Osteoblast (primary cell): ENCODE data around the gene PRPF18. TPM values are rescaled to one million over a fixed set of nuclear protein-coding genes. Genes with fewer than 3 reads are reported as not detected.

Experiments
- DNase-seq: peaks from one replicate; pipeline ENCODE4 v3.0.0; 2011; ENCODE audit warnings: low spot score, mixed read lengths; ENCODE audit not compliant: insufficient read length; ENCODE audit errors: missing footprints
- H2AFZ ChIP-seq: 2 replicates; pipeline ENCODE4 v1.6.0; 2011; ENCODE audit warnings: mild to moderate bottlenecking, low read length
- H3K27ac ChIP-seq: 2 replicates; pipeline ENCODE4 v1.5.1; 2011; ENCODE audit warnings: mild to moderate bottlenecking, low read depth, low read length, moderate library complexity
- H3K27me3 ChIP-seq: 2 replicates; pipeline ENCODE4 v1.6.0; 2012; ENCODE audit warnings: mild to moderate bottlenecking, control low read depth, inconsistent platforms, low read length, moderate library complexity; ENCODE audit not compliant: insufficient read depth
- H3K36me3 ChIP-seq: 2 replicates; pipeline ENCODE4 v1.5.1; 2011; ENCODE audit warnings: mild to moderate bottlenecking, low read length, control low read depth, moderate library complexity; ENCODE audit not compliant: insufficient read depth
- H3K4me1 ChIP-seq: 2 replicates; pipeline ENCODE4 v1.5.1; 2011; ENCODE audit warnings: mild to moderate bottlenecking, low read length, control low read depth, moderate library complexity; ENCODE audit not compliant: insufficient read depth
- H3K4me2 ChIP-seq: 2 replicates; pipeline ENCODE4 v1.6.0; 2011; ENCODE audit warnings: mild to moderate bottlenecking, low read length; ENCODE audit not compliant: insufficient read depth
- H3K4me3 ChIP-seq: fragments of 200-600 bp; sonication (generic); 3 replicates; pipeline ENCODE4 v1.5.1; 2012; ENCODE audit warnings: mild to moderate bottlenecking, low read length, inconsistent platforms; ENCODE audit not compliant: insufficient read depth
- H3K79me2 ChIP-seq: 2 replicates; pipeline ENCODE4 v1.6.0; 2012; ENCODE audit warnings: mild to moderate bottlenecking, low read length, control low read depth, inconsistent platforms; ENCODE audit not compliant: insufficient read depth
- H3K9me3 ChIP-seq: 2 replicates; pipeline ENCODE4 v1.5.1; 2011; ENCODE audit warnings: low read depth, low read length, control low read depth
- H4K20me1 ChIP-seq: 2 replicates; pipeline ENCODE4 v1.6.0; 2012; ENCODE audit warnings: mild to moderate bottlenecking, low read length, control low read depth; ENCODE audit not compliant: insufficient read depth
- CTCF ChIP-seq: IDR thresholded peaks from 2 replicates; pipeline ENCODE4 v1.5.1; 2011; ENCODE audit warnings: mild to moderate bottlenecking, low read depth, low read length, moderate library complexity; ENCODE audit errors: extremely low read depth
- total RNA-seq: library from RNA; depleted of rRNA; stranded (reverse); fragments of >200 nt; gene quantifications from 2 replicates; pipeline ENCODE4 v1.2.3, GENCODE V29; 2012

PRPF18 gene
- total RNA-seq, 1 donor: 39.8 TPM

- H3K9me3 ChIP-seq: no peaks in the 10 kb centered on the region
- H3K4me2 ChIP-seq: no peak overlapping the region
- H3K36me3 ChIP-seq: no peaks in the 10 kb centered on the region
- no peak overlapping the region for H3K4me3 ChIP-seq
- DNase-seq: no peak
- no peak for TF ChIP-seq CTCF
- no peaks in the 10 kb centered on the region for H3K4me1 ChIP-seq
- H3K27me3 ChIP-seq: no peaks in the 10 kb centered on the region
- no peak overlapping the region for H3K27ac ChIP-seq
- H2AFZ ChIP-seq: no peak overlapping the region
- H3K79me2 ChIP-seq: no peaks in the 10 kb centered on the region
- H4K20me1 ChIP-seq: no peaks in the 10 kb centered on the region
Measured at GRCh38 chr10:13564576-13564975, 22.2 kb upstream of the PRPF18 start.

- Histone ChIP-seq H4K20me1 (no peaks in the 10 kb centered on the region), H2AFZ (no peak overlapping the region), H3K79me2 (no peaks in the 10 kb centered on the region), H3K4me1 (no peaks in the 10 kb centered on the region), H3K27me3 (peaks cover 12% of the 10 kb centered on the region), H3K4me2 (no peak overlapping the region), H3K9me3 (no peaks in the 10 kb centered on the region), H3K27ac (no peak overlapping the region), H3K36me3 (no peaks in the 10 kb centered on the region), H3K4me3 (no peak overlapping the region)
- peak; percentile 8 for DNase-seq
- TF ChIP-seq CTCF: no peak
Measured at GRCh38 chr10:13567030-13567429, 19.7 kb upstream of the PRPF18 start.

GRCh38 chr10:13571541-13571940 lies 15.2 kb upstream of the PRPF18 start:
- Histone ChIP-seq H4K20me1 (no peaks in the 10 kb centered on the region), H3K27ac (no peak overlapping the region), H3K27me3 (peaks cover 21% of the 10 kb centered on the region), H2AFZ (no peak overlapping the region), H3K4me3 (no peak overlapping the region), H3K4me1 (no peaks in the 10 kb centered on the region), H3K79me2 (no peaks in the 10 kb centered on the region), H3K9me3 (peaks cover 2% of the 10 kb centered on the region), H3K36me3 (no peaks in the 10 kb centered on the region), H3K4me2 (no peak overlapping the region)
- no peak for DNase-seq
- no peak for TF ChIP-seq CTCF

GRCh38 chr10:13573960-13574359 lies 12.8 kb upstream of the PRPF18 start:
- Histone ChIP-seq H3K27ac (no peak overlapping the region), H3K4me1 (no peaks in the 10 kb centered on the region), H4K20me1 (no peaks in the 10 kb centered on the region)

More at GRCh38 chr10:13573960-13574359, 12.8 kb upstream of the PRPF18 start:
- peaks cover 2% of the 10 kb centered on the region for H3K9me3 ChIP-seq
- H3K36me3 ChIP-seq: no peaks in the 10 kb centered on the region
- no peak overlapping the region for H2AFZ ChIP-seq
- TF ChIP-seq CTCF: no peak
- no peak overlapping the region for H3K4me2 ChIP-seq
- peaks cover 26% of the 10 kb centered on the region for H3K27me3 ChIP-seq
- no peak for DNase-seq
- H3K4me3 ChIP-seq: no peak overlapping the region
- no peaks in the 10 kb centered on the region for H3K79me2 ChIP-seq
